Esophagus muscularis mucosa (tissue), 4 donors: ENCODE measurements around the gene UBTD2. TPM values are rescaled to one million over a fixed set of nuclear protein-coding genes. Genes with fewer than 3 reads are reported as not detected.

Source experiments
- DNase-seq: peaks from one replicate; pipeline ENCODE4 v3.0.0-alpha.2; 2017; ENCODE audit errors: extremely low spot score
- H3K27ac ChIP-seq, 4 donors: fragments of 200-600 bp; sonication (generic); replicated peaks in 1 of 4; 1 replicate in 3 of 4; 2 replicates in 1 of 4; pipeline ENCODE4 v1.5.1; 2016 to 2019; ENCODE audit warnings: mild to moderate bottlenecking in 1 of 4
- H3K27me3 ChIP-seq, 4 donors: fragments of 200-600 bp; sonication (generic); one replicate each; pipeline versions ENCODE4 v1.5.1 to v1.6.0; 2016 to 2019
- H3K36me3 ChIP-seq, 4 donors: fragments of 200-600 bp; sonication (generic); one replicate each; pipeline ENCODE4 v1.5.1; 2016 to 2019
- H3K4me1 ChIP-seq, 4 donors: fragments of 200-600 bp; sonication (generic); one replicate each; pipeline ENCODE4 v1.5.1; 2016 to 2019
- H3K4me3 ChIP-seq, 4 donors: fragments of 200-600 bp; sonication (generic); 1 replicate in 2 of 4; 2 replicates in 2 of 4; pipeline ENCODE4 v1.5.1; 2016 to 2019; ENCODE audit warnings: mild to moderate bottlenecking in 4 of 4, moderate library complexity in 1 of 4
- H3K9me3 ChIP-seq, 4 donors: fragments of 200-600 bp; sonication (generic); 1 replicate in 3 of 4; 2 replicates in 1 of 4; pipeline ENCODE4 v1.5.1; 2016 to 2019
- CTCF ChIP-seq, 3 experiments: fragments of 200-600 bp in 2 of 3; fragments of 450-650 bp in 1 of 3; sonication (generic) in 2 of 3; IDR thresholded peaks; one replicate each; pipeline ENCODE4 v1.5.1; 2017 to 2019; ENCODE audit warnings: antibody characterized with exemption in 3 of 3, mild to moderate bottlenecking in 2 of 3, moderate library complexity in 1 of 3
- EP300 ChIP-seq: sonication (generic); formaldehyde crosslinking; IDR thresholded peaks from one replicate; pipeline ENCODE4 v1.6.1; 2017; ENCODE audit warnings: antibody characterized with exemption
- POLR2A ChIP-seq: fragments of 450-650 bp; IDR thresholded peaks from one replicate; pipeline ENCODE4 v1.6.1; 2017; ENCODE audit warnings: antibody characterized with exemption, moderate library complexity, mild to moderate bottlenecking, low read depth
- POLR2AphosphoS5 ChIP-seq, 2 donors: sonication (generic); formaldehyde crosslinking; IDR thresholded peaks; one replicate each; pipeline ENCODE4 v1.6.1; 2017; ENCODE audit warnings: antibody characterized with exemption in 2 of 2
- WGBS: methylation state at CpG from one replicate; pipeline ENCODE4 v1.1.5; 2018; 5-methylcytosine and 5-hydroxymethylcytosine counted together
- intact Hi-C: fragments of 100-400 bp; cut with DNase I; formaldehyde crosslinking; loops from one replicate; pipeline ENCODE4 v1.15.1; 2023
- total RNA-seq, 4 donors: library from RNA; depleted of rRNA; stranded (reverse); fragments of >200 nt; gene quantifications; one replicate each; pipeline versions ENCODE4 v1.1.0 to v1.2.1, GENCODE V29; 2016

The UBTD2 gene
- total RNA-seq, 4 donors from 2014 or later: 19.4 to 20.0 (median 19.9) TPM

- no peak overlapping the region for H3K4me3 ChIP-seq
- no peaks in the 10 kb centered on the region for H3K36me3 ChIP-seq
- peak overlapping the region; percentile 42 to 66 (median 54) for H3K27ac ChIP-seq
- WGBS: 59% methylated on average over 5 of the region's 7 CpGs
- no peaks in the 10 kb centered on the region for H3K27me3 ChIP-seq
- H3K9me3 ChIP-seq: no peaks in the 10 kb centered on the region
- DNase-seq: no peak
- intact Hi-C loops: no loop called here
- TF ChIP-seq EP300 (no peak), POLR2AphosphoS5 (IDR thresholded peaks at IDR 0.05) (peak; percentile 54 to 65), CTCF (IDR thresholded peaks at IDR 0.05) (no peak), POLR2A (no peak)
- peaks cover 42 to 76% (median 71%) of the 10 kb centered on the region in 4 donors for H3K4me1 ChIP-seq
Observed at GRCh38 chr5:172167895-172168294, 115.7 kb downstream of the UBTD2 start.

GRCh38 chr5:172166030-172166826, 117.3 kb downstream of the UBTD2 start:
- DNase-seq: no peak
- peak overlapping the region; percentile 42 to 66 (median 55) for H3K27ac ChIP-seq
- no peaks in the 10 kb centered on the region for H3K9me3 ChIP-seq
- no peak overlapping the region for H3K4me3 ChIP-seq
- WGBS: 69% methylated on average over 14 of the region's 16 CpGs
- intact Hi-C loops: no loop called here
- peaks cover 42 to 80% (median 75%) of the 10 kb centered on the region in 4 donors for H3K4me1 ChIP-seq
- no peaks in the 10 kb centered on the region for H3K27me3 ChIP-seq
- no peaks in the 10 kb centered on the region for H3K36me3 ChIP-seq
- TF ChIP-seq EP300 (no peak), POLR2AphosphoS5 (IDR thresholded peaks at IDR 0.05) (no peak), POLR2A (no peak), CTCF (IDR thresholded peaks at IDR 0.05) (no peak)

- Histone ChIP-seq H3K4me1 (peaks cover 42 to 75% (median 72%) of the 10 kb centered on the region in 4 donors), H3K27ac (peak overlapping the region; percentile 39 to 66 (median 48)), H3K27me3 (no peaks in the 10 kb centered on the region), H3K9me3 (no peaks in the 10 kb centered on the region), H3K4me3 (no peak overlapping the region), H3K36me3 (no peaks in the 10 kb centered on the region)
- TF ChIP-seq POLR2AphosphoS5 (IDR thresholded peaks at IDR 0.05): no peak
- 85% methylated on average over 7 of the region's 7 CpGs for WGBS
- intact Hi-C loops: no loop called here
- DNase-seq: no peak
Observed at GRCh38 chr5:172165465-172165864, 118.1 kb downstream of the UBTD2 start.

- H3K27ac ChIP-seq: peak overlapping the region; percentile 39 to 66 (median 48)
- intact Hi-C loops: no loop called here
- TF ChIP-seq EP300: no peak
- TF ChIP-seq POLR2A: no peak
- no peak for TF ChIP-seq CTCF (IDR thresholded peaks at IDR 0.05)
- TF ChIP-seq POLR2AphosphoS5 (IDR thresholded peaks at IDR 0.05): no peak
- no peaks in the 10 kb centered on the region for H3K36me3 ChIP-seq
- peaks cover 41 to 72% (median 71%) of the 10 kb centered on the region in 4 donors for H3K4me1 ChIP-seq
- no peaks in the 10 kb centered on the region for H3K27me3 ChIP-seq
- H3K9me3 ChIP-seq: no peaks in the 10 kb centered on the region
- DNase-seq: no peak
- H3K4me3 ChIP-seq: no peak overlapping the region
- WGBS: 62% methylated on average over 10 of the region's 13 CpGs
Observed at GRCh38 chr5:172164769-172165212, 118.8 kb downstream of the UBTD2 start.

GRCh38 chr5:172163346-172163745, 120.2 kb downstream of the UBTD2 start:
- H3K4me3 ChIP-seq: no peak overlapping the region
- no peaks in the 10 kb centered on the region for H3K9me3 ChIP-seq
- WGBS: 52% methylated on average over 4 of the region's 4 CpGs
- no peaks in the 10 kb centered on the region for H3K36me3 ChIP-seq
- intact Hi-C loops: no loop called here
- H3K27ac ChIP-seq: peak overlapping the region; percentile 41 to 66 (median 44)
- TF ChIP-seq POLR2A (no peak), EP300 (no peak)
- H3K27me3 ChIP-seq: no peaks in the 10 kb centered on the region
- H3K4me1 ChIP-seq: peaks cover 26 to 62% (median 61%) of the 10 kb centered on the region in 4 donors
- no peak for DNase-seq
